Coronary artery (tissue), 2 donors: Measurements from ENCODE around the gene MLLT3.
A peak's percentile ranks its signal among the peaks of the same experiment; 100 is the strongest.

ENCODE experiments used
- DNase-seq: peaks from one replicate; pipeline ENCODE4 v3.0.0-alpha.2; 2017; ENCODE audit warnings: low spot score
- H3K27ac ChIP-seq, 2 donors: fragments of 200-600 bp; sonication (generic); one replicate each; pipeline ENCODE4 v1.5.1; 2016 to 2019
- H3K4me3 ChIP-seq: fragments of 200-600 bp; sonication (generic); 2 replicates; pipeline ENCODE4 v1.5.1; 2016; ENCODE audit warnings: mild to moderate bottlenecking, moderate library complexity
- TF ChIP-seq, protein P1 (sequence below): fragments of 200-600 bp; sonication (generic); IDR thresholded peaks from one replicate; pipeline ENCODE4 v1.5.1; 2019; ENCODE audit warnings: antibody characterized with exemption

The MLLT3 gene

GRCh38 chr9:20357037-20357432 is 265.3 kb downstream of the MLLT3 start:
- Histone ChIP-seq H3K4me3 (no peak overlapping the region), H3K27ac (peak overlapping the region in 1 of 2 donors; percentile 33)
- DNase-seq: no peak
- TF ChIP-seq, protein P1, sequence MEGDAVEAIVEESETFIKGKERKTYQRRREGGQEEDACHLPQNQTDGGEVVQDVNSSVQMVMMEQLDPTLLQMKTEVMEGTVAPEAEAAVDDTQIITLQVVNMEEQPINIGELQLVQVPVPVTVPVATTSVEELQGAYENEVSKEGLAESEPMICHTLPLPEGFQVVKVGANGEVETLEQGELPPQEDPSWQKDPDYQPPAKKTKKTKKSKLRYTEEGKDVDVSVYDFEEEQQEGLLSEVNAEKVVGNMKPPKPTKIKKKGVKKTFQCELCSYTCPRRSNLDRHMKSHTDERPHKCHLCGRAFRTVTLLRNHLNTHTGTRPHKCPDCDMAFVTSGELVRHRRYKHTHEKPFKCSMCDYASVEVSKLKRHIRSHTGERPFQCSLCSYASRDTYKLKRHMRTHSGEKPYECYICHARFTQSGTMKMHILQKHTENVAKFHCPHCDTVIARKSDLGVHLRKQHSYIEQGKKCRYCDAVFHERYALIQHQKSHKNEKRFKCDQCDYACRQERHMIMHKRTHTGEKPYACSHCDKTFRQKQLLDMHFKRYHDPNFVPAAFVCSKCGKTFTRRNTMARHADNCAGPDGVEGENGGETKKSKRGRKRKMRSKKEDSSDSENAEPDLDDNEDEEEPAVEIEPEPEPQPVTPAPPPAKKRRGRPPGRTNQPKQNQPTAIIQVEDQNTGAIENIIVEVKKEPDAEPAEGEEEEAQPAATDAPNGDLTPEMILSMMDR: no peak

GRCh38 chr9:20356403-20357036 is 265.8 kb downstream of the MLLT3 start:
- Histone ChIP-seq H3K27ac (peak overlapping the region in 1 of 2 donors; percentile 33), H3K4me3 (peak overlapping the region; percentile 44)
- no peak for DNase-seq
- TF ChIP-seq, protein P1: peak; percentile 38

GRCh38 chr9:20355022-20355421 is 267.3 kb downstream of the MLLT3 start:
- no peak for DNase-seq
- H3K4me3 ChIP-seq: no peak overlapping the region
- TF ChIP-seq, protein P1: no peak
- H3K27ac ChIP-seq: no peak overlapping the region

GRCh38 chr9:20353931-20354652 is 268.2 kb downstream of the MLLT3 start:
- no peak for DNase-seq
- Histone ChIP-seq H3K4me3 (no peak overlapping the region), H3K27ac (peak overlapping the region in 1 of 2 donors; percentile 13)
- TF ChIP-seq, protein P1: no peak

DNA sequence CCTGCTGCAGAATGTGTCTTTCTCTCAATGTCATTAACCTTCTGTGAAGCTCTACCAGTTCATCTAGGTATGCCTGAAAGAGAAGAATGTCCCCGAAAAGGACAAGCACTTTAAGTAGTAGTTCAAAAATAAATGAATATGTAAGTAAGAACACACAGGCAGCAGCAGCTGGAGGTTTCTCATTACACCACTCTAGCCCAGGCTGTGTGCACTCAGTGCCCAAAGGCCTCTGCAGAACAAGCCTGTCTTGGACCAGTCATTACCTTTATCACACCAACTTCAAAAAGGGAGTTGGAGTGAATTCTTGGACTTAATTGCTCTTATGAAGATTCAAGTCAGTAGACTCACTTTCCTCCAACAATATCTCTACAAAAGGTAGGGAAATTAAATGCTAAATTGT is 268.8 kb downstream of the MLLT3 start:
- no peak for DNase-seq
- TF ChIP-seq, protein P1: no peak
- Histone ChIP-seq H3K4me3 (no peak overlapping the region), H3K27ac (no peak overlapping the region)

- no peak overlapping the region for H3K4me3 ChIP-seq
- no peak overlapping the region for H3K27ac ChIP-seq
- TF ChIP-seq, protein P1: no peak
- no peak for DNase-seq
Measured at GRCh38 chr9:20352591-20352990, 269.7 kb downstream of the MLLT3 start.

DNA sequence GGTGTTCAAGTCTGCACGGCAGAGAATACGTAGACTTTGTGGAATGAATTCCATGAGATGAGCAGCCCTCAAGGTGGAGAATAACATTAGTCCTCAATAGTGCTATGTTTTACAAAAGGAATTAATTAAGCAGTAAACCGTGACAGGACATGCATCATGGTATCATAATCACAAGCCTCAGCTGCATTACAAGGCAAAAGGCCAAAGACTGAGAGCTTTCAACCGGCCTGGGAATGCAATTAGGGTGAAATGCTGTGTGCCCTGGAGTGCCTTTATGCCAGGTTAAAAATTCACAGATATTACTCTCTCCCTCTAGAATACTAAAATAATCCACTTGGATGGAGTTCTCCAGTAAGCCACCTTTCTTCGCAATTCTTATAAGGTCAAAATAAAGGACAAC is 270.6 kb downstream of the MLLT3 start:
- Histone ChIP-seq H3K27ac (no peak overlapping the region), H3K4me3 (no peak overlapping the region)
- TF ChIP-seq, protein P1: no peak
- DNase-seq: no peak
